ENCODE measurements around the gene RBM5.

The RBM5 gene

DNA sequence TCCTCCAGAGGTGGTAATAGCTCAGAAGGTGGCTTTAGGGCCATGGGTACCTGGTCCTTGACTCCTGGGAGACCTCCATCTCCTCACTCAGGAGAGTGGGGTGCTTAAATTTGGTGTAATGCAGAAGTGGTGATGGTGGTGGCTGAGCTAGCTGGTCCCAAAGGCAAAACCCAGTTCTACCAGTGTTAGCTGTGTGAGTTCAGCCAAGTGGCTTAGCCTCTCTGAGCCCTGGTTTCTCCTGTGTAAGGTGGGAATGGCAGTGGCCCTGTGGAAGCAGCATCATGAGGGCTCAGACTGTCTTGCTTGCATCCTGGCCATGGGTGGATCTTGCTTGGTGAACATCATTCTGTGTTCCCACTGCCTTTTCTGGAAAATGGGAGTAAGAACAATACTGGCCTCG, 75.8 kb downstream of the RBM5 start:
- H4K20me1 ChIP-seq (ENCODE audit: insufficient read depth, low read length, poor library complexity, severe bottlenecking), result no peaks in the 10 kb centered on the region
- H3K9me2 ChIP-seq (replicated peaks; ENCODE audit: low read depth, low read length), result no peaks in the 10 kb centered on the region
- no peaks in the 10 kb centered on the region for H3K79me2 ChIP-seq (ENCODE audit: insufficient read depth, low read length)
- peak overlapping the region; percentile 25 for H3K4me2 ChIP-seq (ENCODE audit: low read depth, low read length, poor library complexity, severe bottlenecking)
- H3F3A ChIP-seq (ENCODE audit: low read depth), result no peaks in the 10 kb centered on the region
- peaks cover 12% of the 10 kb centered on the region for H3K4me1 ChIP-seq (ENCODE audit: insufficient read depth, low read length, poor library complexity, severe bottlenecking)
- H3K36me3 ChIP-seq (ENCODE audit: insufficient read depth, low read length), result no peaks in the 10 kb centered on the region
- no peak overlapping the region for H2AFZ ChIP-seq (ENCODE audit: low read length)
- no peaks in the 10 kb centered on the region for H3K9me3 ChIP-seq (ENCODE audit: insufficient read depth, low read depth, low read length)
- no peak overlapping the region for H3K9ac ChIP-seq (ENCODE audit: low read depth, low read length, poor library complexity, severe bottlenecking)
- TF ChIP-seq, protein P1, sequence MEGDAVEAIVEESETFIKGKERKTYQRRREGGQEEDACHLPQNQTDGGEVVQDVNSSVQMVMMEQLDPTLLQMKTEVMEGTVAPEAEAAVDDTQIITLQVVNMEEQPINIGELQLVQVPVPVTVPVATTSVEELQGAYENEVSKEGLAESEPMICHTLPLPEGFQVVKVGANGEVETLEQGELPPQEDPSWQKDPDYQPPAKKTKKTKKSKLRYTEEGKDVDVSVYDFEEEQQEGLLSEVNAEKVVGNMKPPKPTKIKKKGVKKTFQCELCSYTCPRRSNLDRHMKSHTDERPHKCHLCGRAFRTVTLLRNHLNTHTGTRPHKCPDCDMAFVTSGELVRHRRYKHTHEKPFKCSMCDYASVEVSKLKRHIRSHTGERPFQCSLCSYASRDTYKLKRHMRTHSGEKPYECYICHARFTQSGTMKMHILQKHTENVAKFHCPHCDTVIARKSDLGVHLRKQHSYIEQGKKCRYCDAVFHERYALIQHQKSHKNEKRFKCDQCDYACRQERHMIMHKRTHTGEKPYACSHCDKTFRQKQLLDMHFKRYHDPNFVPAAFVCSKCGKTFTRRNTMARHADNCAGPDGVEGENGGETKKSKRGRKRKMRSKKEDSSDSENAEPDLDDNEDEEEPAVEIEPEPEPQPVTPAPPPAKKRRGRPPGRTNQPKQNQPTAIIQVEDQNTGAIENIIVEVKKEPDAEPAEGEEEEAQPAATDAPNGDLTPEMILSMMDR (conservative IDR thresholded peaks at IDR 0.05; ENCODE audit: low read length), result no peak
- no peak for TF ChIP-seq EZH2phosphoT487 (IDR thresholded peaks at IDR 0.05; ENCODE audit: borderline replicate concordance)
- H3K27me3 ChIP-seq (ENCODE audit: insufficient read depth, low read length, poor library complexity, severe bottlenecking), result no peaks in the 10 kb centered on the region
- H3K4me3 ChIP-seq (ENCODE audit: low read length, poor library complexity, severe bottlenecking), result no peak overlapping the region

DNA sequence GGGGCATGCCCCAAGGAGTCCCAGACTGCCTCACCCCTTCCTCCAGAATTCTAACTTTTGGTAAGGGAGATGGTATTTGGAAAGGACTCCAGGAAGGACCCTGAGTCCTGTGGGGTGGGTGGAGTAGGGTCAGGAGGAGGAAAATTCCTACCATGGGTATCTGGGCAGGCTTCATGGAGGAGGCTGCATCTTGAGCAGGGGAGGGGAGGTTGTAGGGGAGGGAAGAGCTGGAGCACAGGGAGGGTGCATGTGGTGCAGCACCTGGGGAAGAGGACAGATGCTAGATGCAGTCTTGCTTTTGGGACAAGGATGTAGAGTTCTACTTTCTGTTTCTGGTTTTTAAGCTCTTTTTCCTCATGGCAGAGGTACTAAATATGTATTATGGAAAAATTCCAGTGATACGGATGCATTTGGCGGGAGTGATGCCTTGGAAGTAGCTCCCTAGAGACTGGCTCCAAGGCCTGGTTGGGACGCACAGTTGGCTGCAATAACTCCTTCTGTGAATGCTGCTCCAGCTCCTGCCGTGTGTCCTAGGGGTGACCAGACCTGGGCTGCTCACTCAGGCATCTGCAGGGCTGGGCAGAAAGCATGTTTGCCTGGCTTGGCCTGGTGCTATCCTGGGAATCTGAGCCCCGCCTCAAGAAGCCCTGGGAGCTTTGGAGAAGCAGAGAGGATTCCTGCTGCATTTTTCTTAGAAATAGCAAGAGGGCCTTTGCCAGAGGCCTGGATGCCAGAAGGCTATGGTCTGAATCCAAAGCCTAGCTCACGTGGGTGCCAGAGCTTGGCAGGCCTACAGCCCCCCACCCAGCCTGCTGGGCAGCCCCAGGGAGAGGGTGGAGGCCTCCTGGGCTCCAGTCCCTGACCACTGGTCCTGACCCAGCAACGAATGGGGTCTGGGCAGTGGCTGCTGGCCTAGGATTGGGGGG, 76.5 kb downstream of the RBM5 start:
- no peaks in the 10 kb centered on the region for H3K9me3 ChIP-seq (ENCODE audit: insufficient read depth, low read depth, low read length)
- H4K20me1 ChIP-seq (ENCODE audit: insufficient read depth, low read length, poor library complexity, severe bottlenecking), result no peaks in the 10 kb centered on the region
- no peak overlapping the region for H3K4me2 ChIP-seq (ENCODE audit: low read depth, low read length, poor library complexity, severe bottlenecking)
- no peaks in the 10 kb centered on the region for H3K9me2 ChIP-seq (replicated peaks; ENCODE audit: low read depth, low read length)
- no peaks in the 10 kb centered on the region for H3F3A ChIP-seq (ENCODE audit: low read depth)
- peaks cover 12% of the 10 kb centered on the region for H3K4me1 ChIP-seq (ENCODE audit: insufficient read depth, low read length, poor library complexity, severe bottlenecking)
- H3K27me3 ChIP-seq (ENCODE audit: insufficient read depth, low read length, poor library complexity, severe bottlenecking), result no peaks in the 10 kb centered on the region
- TF ChIP-seq, protein P1 (conservative IDR thresholded peaks at IDR 0.05; ENCODE audit: low read length), result no peak
- no peak for TF ChIP-seq EZH2phosphoT487 (IDR thresholded peaks at IDR 0.05; ENCODE audit: borderline replicate concordance)
- H3K36me3 ChIP-seq (ENCODE audit: insufficient read depth, low read length), result no peaks in the 10 kb centered on the region
- no peaks in the 10 kb centered on the region for H3K79me2 ChIP-seq (ENCODE audit: insufficient read depth, low read length)
- no peak overlapping the region for H3K4me3 ChIP-seq (ENCODE audit: low read length, poor library complexity, severe bottlenecking)
- H3K9ac ChIP-seq (ENCODE audit: low read depth, low read length, poor library complexity, severe bottlenecking), result no peak overlapping the region
- no peak overlapping the region for H2AFZ ChIP-seq (ENCODE audit: low read length)

DNA sequence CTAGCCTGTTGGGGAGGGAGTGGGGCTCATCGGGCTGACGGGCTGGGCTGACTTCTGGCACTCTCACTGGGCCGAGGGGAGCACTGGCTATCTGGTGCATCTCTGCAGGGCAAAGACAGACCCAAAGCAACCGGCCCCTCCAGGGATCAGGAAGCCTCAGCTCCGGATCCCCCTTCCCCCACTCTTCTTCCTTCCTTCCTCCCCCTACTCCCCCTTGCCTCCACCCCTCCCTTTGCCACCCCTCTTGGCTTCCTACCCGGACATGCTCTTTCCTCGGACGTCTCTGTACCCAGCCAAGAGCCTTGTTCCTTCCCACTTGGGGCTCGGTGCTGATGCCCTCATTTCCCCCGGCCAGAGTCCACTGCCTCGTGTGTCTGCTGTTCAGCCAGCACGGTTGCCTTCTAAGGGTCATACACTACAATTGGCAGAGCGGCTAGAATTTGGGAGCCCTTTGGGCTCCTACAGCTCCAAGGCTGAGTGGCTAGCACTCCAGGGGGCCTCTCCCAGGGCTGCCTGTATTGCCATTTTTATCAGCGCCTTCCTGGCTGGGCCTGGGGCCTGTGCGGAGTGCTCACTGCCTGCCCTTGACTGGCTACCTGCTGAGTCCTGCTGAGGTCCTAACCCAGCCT, 77.3 kb downstream of the RBM5 start:
- H3K27me3 ChIP-seq (ENCODE audit: insufficient read depth, low read length, poor library complexity, severe bottlenecking), result no peaks in the 10 kb centered on the region
- H4K20me1 ChIP-seq (ENCODE audit: insufficient read depth, low read length, poor library complexity, severe bottlenecking), result no peaks in the 10 kb centered on the region
- no peak for TF ChIP-seq EZH2phosphoT487 (IDR thresholded peaks at IDR 0.05; ENCODE audit: borderline replicate concordance)
- TF ChIP-seq, protein P1 (conservative IDR thresholded peaks at IDR 0.05; ENCODE audit: low read length), result no peak
- H3K36me3 ChIP-seq (ENCODE audit: insufficient read depth, low read length), result no peaks in the 10 kb centered on the region
- no peaks in the 10 kb centered on the region for H3F3A ChIP-seq (ENCODE audit: low read depth)
- no peaks in the 10 kb centered on the region for H3K79me2 ChIP-seq (ENCODE audit: insufficient read depth, low read length)
- H3K9me2 ChIP-seq (replicated peaks; ENCODE audit: low read depth, low read length), result no peaks in the 10 kb centered on the region
- no peaks in the 10 kb centered on the region for H3K9me3 ChIP-seq (ENCODE audit: insufficient read depth, low read depth, low read length)
- peaks cover 12% of the 10 kb centered on the region for H3K4me1 ChIP-seq (ENCODE audit: insufficient read depth, low read length, poor library complexity, severe bottlenecking)
- H3K4me2 ChIP-seq (ENCODE audit: low read depth, low read length, poor library complexity, severe bottlenecking), result no peak overlapping the region
- no peak overlapping the region for H3K9ac ChIP-seq (ENCODE audit: low read depth, low read length, poor library complexity, severe bottlenecking)
- no peak overlapping the region for H2AFZ ChIP-seq (ENCODE audit: low read length)
- no peak overlapping the region for H3K4me3 ChIP-seq (ENCODE audit: low read length, poor library complexity, severe bottlenecking)

Data from Loucy (cell line).